HCT116 (cell line): Measurements from ENCODE around the gene CFAP410. TPM values are rescaled to one million over a fixed set of nuclear protein-coding genes. Genes with fewer than 3 reads are reported as not detected.

Source experiments
- ATAC-seq: fragments of 200-7000 bp; cut with Tn5 transposase; 2 replicates; pipeline ENCODE4 v1.9.1; 2020; ENCODE audit warnings: mild to moderate bottlenecking, moderate library complexity
- BruUV-seq: library from RNA; stranded (reverse); fragments of 400-500 nt; replicated peaks from 2 replicates; lab custom pipeline; 2021; lab: Mats Ljungman, UMichigan
- CTCF ChIA-PET: fragments of 300-600 bp; sonication (Branson Sonifier 250); formaldehyde crosslinking; loops from one replicate; lab custom pipeline; 2021; ENCODE audit warnings: antibody characterized with exemption; lab: Charles Lee
- POLR2A ChIA-PET: fragments of 300-600, 350-600 bp; sonication (Branson Sonifier 250); formaldehyde crosslinking; loops from one replicate; lab custom pipeline; 2021; ENCODE audit warnings: antibody characterized with exemption; lab: Charles Lee
- RAD21 ChIA-PET, 2 experiments: fragments of 300-600 bp; sonication (Branson Sonifier 250); formaldehyde crosslinking; loops; one replicate each; lab custom pipeline; 2023; ENCODE audit warnings: low total read pairs in 2 of 2; ENCODE audit not compliant: uncharacterized antibody in 2 of 2, unreplicated experiment in 2 of 2, low non-redundant PET in 1 of 2; lab: Charles Lee
- DNase-seq: peaks from one replicate; pipeline ENCODE4 v3.0.0-alpha.2; 2010; ENCODE audit warnings: low read depth, low spot score
- H2AFZ ChIP-seq: fragments of 200-600 bp; shearing (Covaris generic), sonication (generic); 2 replicates; pipeline ENCODE4 v1.6.1; 2017; ENCODE audit warnings: low read depth, mixed run types, mixed read lengths, antibody characterized with exemption, low read length; ENCODE audit not compliant: poor library complexity, severe bottlenecking
- H3K27ac ChIP-seq: 2 replicates; pipeline ENCODE4 v1.5.1; 2012; ENCODE audit warnings: low read depth, low read length
- H3K27me3 ChIP-seq: fragments of 200-600 bp; sonication (generic); 2 replicates; pipeline ENCODE4 v1.6.1; 2016; ENCODE audit warnings: mixed run types, low read length, mixed read lengths; ENCODE audit not compliant: insufficient read depth
- H3K36me3 ChIP-seq, 2 experiments: fragments of 200-500 bp in 1 of 2; fragments of 200-600 bp in 1 of 2; sonication (Bioruptor generic) in 1 of 2; sonication (generic) in 1 of 2; 2 replicates each; pipeline versions ENCODE4 v1.5.1 to v1.6.1; 2014 to 2016; ENCODE audit warnings: low read length in 2 of 2, inconsistent platforms in 1 of 2, mixed read lengths in 1 of 2, mixed run types in 1 of 2; ENCODE audit not compliant: insufficient read depth in 2 of 2, control insufficient read depth in 1 of 2
- H3K4me1 ChIP-seq, 2 experiments: fragments of 200-600 bp in 1 of 2; sonication (generic) in 1 of 2; 2 replicates each; pipeline versions ENCODE4 v1.5.1 to v1.6.1; 2012 to 2017; ENCODE audit warnings: low read length in 2 of 2, inconsistent platforms in 1 of 2, mild to moderate bottlenecking in 1 of 2, mixed read lengths in 1 of 2, mixed run types in 1 of 2, moderate library complexity in 1 of 2; ENCODE audit not compliant: insufficient read depth in 2 of 2, control insufficient read depth in 1 of 2
- H3K4me2 ChIP-seq: fragments of 200-600 bp; sonication (generic); 2 replicates; pipeline ENCODE4 v1.6.1; 2017; ENCODE audit warnings: mixed run types, low read length, mixed read lengths
- H3K4me3 ChIP-seq, 2 experiments: fragments of 200-600 bp in 1 of 2; sonication (generic) in 1 of 2; replicated peaks in 1 of 2; 2 replicates each; pipeline ENCODE4 v1.5.1; 2011 to 2016; ENCODE audit warnings: low read length in 2 of 2, control low read depth in 1 of 2, low read depth in 1 of 2, mild to moderate bottlenecking in 1 of 2, mixed read lengths in 1 of 2, mixed run types in 1 of 2
- H3K79me2 ChIP-seq: fragments of 200-600 bp; sonication (generic); 2 replicates; pipeline ENCODE4 v1.6.1; 2017; ENCODE audit warnings: mild to moderate bottlenecking, mixed run types, low read length, moderate library complexity, mixed read lengths; ENCODE audit not compliant: insufficient read depth
- H3K9ac ChIP-seq: fragments of 200-600 bp; sonication (generic); 2 replicates; pipeline ENCODE4 v1.6.1; 2016; ENCODE audit warnings: low read length, mixed read lengths
- H3K9me2 ChIP-seq: fragments of 200-600 bp; sonication (generic), shearing (Covaris generic); 2 replicates; pipeline ENCODE4 v1.6.1; 2017; ENCODE audit warnings: mixed run types, mild to moderate bottlenecking, moderate library complexity; ENCODE audit not compliant: insufficient read depth
- H3K9me3 ChIP-seq, 2 experiments: fragments of 200-500 bp in 1 of 2; fragments of 200-600 bp in 1 of 2; sonication (Bioruptor generic) in 1 of 2; sonication (generic) in 1 of 2; 2 replicates each; pipeline ENCODE4 v1.6.1; 2014 to 2017; ENCODE audit warnings: low read length in 2 of 2, mixed read lengths in 2 of 2, inconsistent platforms in 1 of 2, low read depth in 1 of 2, mild to moderate bottlenecking in 1 of 2, mixed run types in 1 of 2, moderate library complexity in 1 of 2; ENCODE audit not compliant: control insufficient read depth in 1 of 2, insufficient read depth in 1 of 2
- H4K20me1 ChIP-seq: fragments of 200-600 bp; sonication (generic), shearing (Covaris generic); 2 replicates; pipeline ENCODE4 v1.6.1; 2017; ENCODE audit warnings: mixed run types, mild to moderate bottlenecking, moderate library complexity; ENCODE audit not compliant: insufficient read depth
- CEBPB ChIP-seq: IDR thresholded peaks from 2 replicates; pipeline ENCODE4 v1.6.1; 2012; ENCODE audit warnings: low read depth
- EGR1 ChIP-seq: IDR thresholded peaks from 2 replicates; pipeline ENCODE4 v1.6.1; 2012; ENCODE audit warnings: low read depth
- EZH2phosphoT487 ChIP-seq: fragments of 200-600 bp; IDR thresholded peaks from 2 replicates; pipeline ENCODE4 v1.6.1; 2018; ENCODE audit warnings: antibody characterized with exemption, borderline replicate concordance
- POLR2AphosphoS5 ChIP-seq: IDR thresholded peaks from 2 replicates; pipeline ENCODE4 v1.6.1; 2011; ENCODE audit warnings: mild to moderate bottlenecking, low read depth, low read length, moderate library complexity
- SIN3A ChIP-seq: IDR thresholded peaks from 2 replicates; pipeline ENCODE4 v1.6.1; 2012; ENCODE audit warnings: low read depth
- SP1 ChIP-seq: IDR thresholded peaks from 2 replicates; pipeline ENCODE4 v1.6.1; 2012; ENCODE audit warnings: low read depth
- TCF7L2 ChIP-seq: IDR thresholded peaks from 2 replicates; pipeline ENCODE4 v1.7.0; 2011; ENCODE audit warnings: borderline replicate concordance, inconsistent platforms; ENCODE audit not compliant: insufficient read depth, insufficient read length; ENCODE audit errors: extremely low read depth
- YY1 ChIP-seq: IDR thresholded peaks from 2 replicates; pipeline ENCODE4 v1.6.1; 2011; ENCODE audit warnings: low read length, low read depth, moderate library complexity, mild to moderate bottlenecking; ENCODE audit not compliant: insufficient replicate concordance; ENCODE audit errors: extremely low read depth
- ZFX ChIP-seq: fragments of 450-650 bp; IDR thresholded peaks from 2 replicates; pipeline ENCODE4 v1.6.1; 2017
- ZNF274 ChIP-seq: fragments of 200-500 bp; sonication (Bioruptor generic); IDR thresholded peaks from 2 replicates; pipeline ENCODE4 v1.6.1; 2014; ENCODE audit warnings: mild to moderate bottlenecking, low read depth, low read length, inconsistent platforms
- intact Hi-C: fragments of 100-400 bp; cut with micrococcal nuclease; formaldehyde crosslinking; loops from 2 replicates; pipeline ENCODE4 v1.10.0; 2022
- total RNA-seq: library from RNA; stranded (reverse); gene quantifications from one replicate; pipeline ENCODE4 v1.2.1, GENCODE V29; 2021; ENCODE audit not compliant: unreplicated experiment
- TF ChIP-seq, protein P1 (sequence below): IDR thresholded peaks from 2 replicates; pipeline ENCODE4 v1.6.1; 2012; ENCODE audit warnings: low read depth
- TF ChIP-seq, protein P2 (sequence below), 3 experiments: fragments of 200-600 bp in 1 of 3; sonication (generic) in 1 of 3; IDR thresholded peaks in 2 of 3; conservative IDR thresholded peaks in 1 of 3; 2 replicates each; pipeline ENCODE4 v1.5.1; 2012 to 2017; ENCODE audit warnings: low read depth in 2 of 3, low read length in 2 of 3, antibody characterized with exemption in 1 of 3, borderline replicate concordance in 1 of 3, control low read depth in 1 of 3, mild to moderate bottlenecking in 1 of 3, mixed read lengths in 1 of 3, mixed run types in 1 of 3, moderate library complexity in 1 of 3; ENCODE audit not compliant: insufficient read depth in 1 of 3
- TF ChIP-seq, protein P3 (sequence below): IDR thresholded peaks from 2 replicates; pipeline ENCODE4 v1.6.1; 2012

The CFAP410 gene
- total RNA-seq, 1 experiment from 2014 or later: 15.3 TPM

DNA sequence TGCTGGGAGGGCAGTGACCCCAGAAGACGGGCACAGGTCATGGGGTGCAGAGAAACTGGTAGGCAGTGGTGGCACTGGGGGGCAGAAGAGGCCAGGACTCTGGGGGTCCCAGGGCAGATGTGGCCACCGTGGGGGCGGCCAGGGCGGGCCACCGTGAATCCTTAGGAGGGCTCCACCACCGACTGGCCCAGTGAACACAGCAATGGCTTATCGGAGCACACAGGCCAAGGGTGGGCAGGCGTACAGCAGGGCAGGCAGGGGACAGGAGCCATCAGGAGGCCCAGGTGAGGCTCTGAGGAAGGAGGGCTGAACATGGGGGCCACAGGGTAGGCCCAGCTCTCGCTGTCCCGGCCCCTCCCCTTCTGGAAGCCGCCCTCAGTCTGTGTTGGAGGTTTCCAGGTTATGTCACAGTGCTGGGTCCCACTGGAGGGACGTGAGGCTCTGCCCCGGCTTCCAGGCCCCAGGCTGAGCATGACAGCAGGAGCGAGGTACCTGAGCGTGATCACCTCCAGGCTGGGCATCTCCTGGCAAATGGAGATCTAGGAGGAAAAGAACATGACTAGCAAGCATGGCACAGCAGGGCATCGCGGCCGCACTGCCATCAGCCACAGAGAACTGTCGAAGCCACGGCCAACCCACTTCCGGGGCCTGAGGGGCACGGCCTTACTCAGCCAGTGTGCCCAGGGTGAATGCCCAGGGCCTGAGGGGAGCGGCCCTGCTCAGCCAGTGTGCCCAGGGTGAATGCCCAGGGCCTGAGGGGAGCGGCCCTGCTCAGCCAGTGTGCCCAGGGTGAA lies 3.7 kb downstream of the CFAP410 start:
- no TSS peak for BruUV-seq
- no peaks in the 10 kb centered on the region for H4K20me1 ChIP-seq
- ChIA-PET CTCF (no interaction called here), RAD21 (no interaction called here), POLR2A (no interaction called here)
- no peak overlapping the region for H3K4me2 ChIP-seq
- intact Hi-C loops: no loop called here
- H3K27me3 ChIP-seq: no peaks in the 10 kb centered on the region
- no peaks in the 10 kb centered on the region for H3K36me3 ChIP-seq
- no peaks in the 10 kb centered on the region for H3K79me2 ChIP-seq
- H3K27ac ChIP-seq: no peak overlapping the region
- no peak for ATAC-seq
- TF ChIP-seq TCF7L2 (no peak), EGR1 (no peak), SIN3A (no peak), YY1 (no peak), EZH2phosphoT487 (no peak), ZFX (no peak), ZNF274 (no peak), POLR2AphosphoS5 (no peak), SP1 (no peak), CEBPB (no peak)
- TF ChIP-seq, protein P1, sequence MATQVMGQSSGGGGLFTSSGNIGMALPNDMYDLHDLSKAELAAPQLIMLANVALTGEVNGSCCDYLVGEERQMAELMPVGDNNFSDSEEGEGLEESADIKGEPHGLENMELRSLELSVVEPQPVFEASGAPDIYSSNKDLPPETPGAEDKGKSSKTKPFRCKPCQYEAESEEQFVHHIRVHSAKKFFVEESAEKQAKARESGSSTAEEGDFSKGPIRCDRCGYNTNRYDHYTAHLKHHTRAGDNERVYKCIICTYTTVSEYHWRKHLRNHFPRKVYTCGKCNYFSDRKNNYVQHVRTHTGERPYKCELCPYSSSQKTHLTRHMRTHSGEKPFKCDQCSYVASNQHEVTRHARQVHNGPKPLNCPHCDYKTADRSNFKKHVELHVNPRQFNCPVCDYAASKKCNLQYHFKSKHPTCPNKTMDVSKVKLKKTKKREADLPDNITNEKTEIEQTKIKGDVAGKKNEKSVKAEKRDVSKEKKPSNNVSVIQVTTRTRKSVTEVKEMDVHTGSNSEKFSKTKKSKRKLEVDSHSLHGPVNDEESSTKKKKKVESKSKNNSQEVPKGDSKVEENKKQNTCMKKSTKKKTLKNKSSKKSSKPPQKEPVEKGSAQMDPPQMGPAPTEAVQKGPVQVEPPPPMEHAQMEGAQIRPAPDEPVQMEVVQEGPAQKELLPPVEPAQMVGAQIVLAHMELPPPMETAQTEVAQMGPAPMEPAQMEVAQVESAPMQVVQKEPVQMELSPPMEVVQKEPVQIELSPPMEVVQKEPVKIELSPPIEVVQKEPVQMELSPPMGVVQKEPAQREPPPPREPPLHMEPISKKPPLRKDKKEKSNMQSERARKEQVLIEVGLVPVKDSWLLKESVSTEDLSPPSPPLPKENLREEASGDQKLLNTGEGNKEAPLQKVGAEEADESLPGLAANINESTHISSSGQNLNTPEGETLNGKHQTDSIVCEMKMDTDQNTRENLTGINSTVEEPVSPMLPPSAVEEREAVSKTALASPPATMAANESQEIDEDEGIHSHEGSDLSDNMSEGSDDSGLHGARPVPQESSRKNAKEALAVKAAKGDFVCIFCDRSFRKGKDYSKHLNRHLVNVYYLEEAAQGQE: no peak
- TF ChIP-seq, protein P2, sequence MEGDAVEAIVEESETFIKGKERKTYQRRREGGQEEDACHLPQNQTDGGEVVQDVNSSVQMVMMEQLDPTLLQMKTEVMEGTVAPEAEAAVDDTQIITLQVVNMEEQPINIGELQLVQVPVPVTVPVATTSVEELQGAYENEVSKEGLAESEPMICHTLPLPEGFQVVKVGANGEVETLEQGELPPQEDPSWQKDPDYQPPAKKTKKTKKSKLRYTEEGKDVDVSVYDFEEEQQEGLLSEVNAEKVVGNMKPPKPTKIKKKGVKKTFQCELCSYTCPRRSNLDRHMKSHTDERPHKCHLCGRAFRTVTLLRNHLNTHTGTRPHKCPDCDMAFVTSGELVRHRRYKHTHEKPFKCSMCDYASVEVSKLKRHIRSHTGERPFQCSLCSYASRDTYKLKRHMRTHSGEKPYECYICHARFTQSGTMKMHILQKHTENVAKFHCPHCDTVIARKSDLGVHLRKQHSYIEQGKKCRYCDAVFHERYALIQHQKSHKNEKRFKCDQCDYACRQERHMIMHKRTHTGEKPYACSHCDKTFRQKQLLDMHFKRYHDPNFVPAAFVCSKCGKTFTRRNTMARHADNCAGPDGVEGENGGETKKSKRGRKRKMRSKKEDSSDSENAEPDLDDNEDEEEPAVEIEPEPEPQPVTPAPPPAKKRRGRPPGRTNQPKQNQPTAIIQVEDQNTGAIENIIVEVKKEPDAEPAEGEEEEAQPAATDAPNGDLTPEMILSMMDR (IDR thresholded peaks at IDR 0.05 in 2 of 3, conservative IDR thresholded peaks at IDR 0.05 in 1 of 3; ENCODE audit: borderline replicate concordance in 1 of 3, insufficient read depth in 1 of 3, low read depth in 2 of 3, low read length in 2 of 3): no peak
- TF ChIP-seq, protein P3, sequence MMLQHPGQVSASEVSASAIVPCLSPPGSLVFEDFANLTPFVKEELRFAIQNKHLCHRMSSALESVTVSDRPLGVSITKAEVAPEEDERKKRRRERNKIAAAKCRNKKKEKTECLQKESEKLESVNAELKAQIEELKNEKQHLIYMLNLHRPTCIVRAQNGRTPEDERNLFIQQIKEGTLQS: no peak
- TF ChIP-seq, all 23 proteins: peak for 0
- peaks cover 10 to 17% of the 10 kb centered on the region in 2 experiments; a peak in 3 of 4 replicates for H3K4me1 ChIP-seq
- no peaks in the 10 kb centered on the region for H3K9me3 ChIP-seq
- no peak overlapping the region for H3K4me3 ChIP-seq
- no peak for DNase-seq
- H2AFZ ChIP-seq: no peak overlapping the region
- no peak overlapping the region for H3K9ac ChIP-seq
- no peaks in the 10 kb centered on the region for H3K9me2 ChIP-seq
